ENCODE data around the gene CD74.
"Not testable (repeated sequence)": the region's sequence is repeated elsewhere in the genome, so short reads cannot be mapped to it uniquely, and the experiment has no call there.

CD74 gene

DNA sequence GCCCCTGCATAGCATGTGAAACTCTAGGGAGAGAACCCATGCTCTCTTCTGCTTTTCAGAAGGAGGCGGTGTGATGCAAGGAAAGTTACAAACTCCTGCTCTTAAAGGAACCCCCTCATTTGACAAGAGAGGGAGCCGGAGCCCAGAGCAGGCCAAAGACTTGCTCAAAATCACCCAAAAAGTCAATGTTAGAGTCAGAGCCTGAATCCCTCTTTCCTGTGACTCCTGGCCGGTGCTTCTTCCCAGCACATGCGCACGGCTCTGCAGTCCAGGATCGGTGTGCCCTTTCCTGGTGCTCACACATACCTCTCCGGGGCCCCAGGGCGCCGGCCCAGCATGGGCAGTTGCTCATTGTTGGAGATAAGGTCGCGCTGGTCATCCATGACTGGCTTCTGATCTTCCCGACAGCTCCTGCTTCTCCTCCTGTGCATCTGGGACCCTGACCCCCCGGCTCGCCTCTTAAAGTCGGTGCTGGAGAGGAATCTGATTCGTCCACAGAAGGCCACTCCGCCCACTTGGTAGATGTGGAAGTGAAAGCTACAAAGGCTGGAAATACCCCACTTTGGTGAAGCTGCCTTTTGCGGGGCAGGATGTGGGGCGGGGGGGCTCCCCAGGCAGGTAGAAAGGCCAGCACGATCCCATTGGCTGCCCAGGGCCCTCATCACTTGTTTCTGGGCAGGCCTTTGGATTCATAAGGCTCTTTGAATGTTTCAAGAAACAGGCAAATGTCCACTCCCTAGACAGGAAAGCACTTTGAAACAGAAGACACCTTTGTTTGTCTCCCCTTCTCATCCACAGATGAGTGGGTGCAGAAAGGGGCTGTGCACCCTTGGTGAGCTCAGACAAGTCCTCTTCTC is at the start of gene CD74:
TSS of gene CD74 (minus strand) at position 592 of the 857 bp plus-strand sequence. CDS start at position 431, 161 bp downstream.
- no peaks in the 10 kb centered on the region for H3K27me3 Mint-ChIP-seq
- H3K27ac Mint-ChIP-seq: peak within 1 kb of the TSS; percentile 98
- H3K9me3 Mint-ChIP-seq (ENCODE audit: low read depth): no peaks in the 10 kb centered on the region
- H3K36me3 Mint-ChIP-seq: no peaks in the 10 kb centered on the region
- H3K4me1 Mint-ChIP-seq (ENCODE audit: low read depth): peaks cover 38% of the 10 kb centered on the region
- peak within 1 kb of the TSS; percentile 96 for H3K4me3 Mint-ChIP-seq

DNA sequence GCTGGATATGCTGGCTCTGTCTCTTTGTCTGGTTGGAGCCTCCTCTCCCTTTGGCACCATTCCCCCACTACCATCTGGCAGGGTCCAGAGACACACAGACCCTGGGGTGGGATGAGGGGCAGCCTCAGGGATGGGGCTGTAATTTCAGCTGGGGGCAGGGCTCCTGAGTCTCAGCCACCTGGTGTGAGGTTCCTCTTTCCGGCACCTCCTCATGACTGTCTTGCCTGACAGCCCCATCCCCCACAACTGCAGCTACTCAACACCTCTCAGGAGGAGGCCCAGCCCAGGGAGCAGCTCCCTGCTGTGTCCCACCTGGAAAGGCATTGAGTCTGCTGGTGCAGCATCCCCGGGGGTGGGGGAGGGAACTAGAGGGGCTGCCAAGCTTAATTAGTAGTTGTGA is 48.5 kb upstream of the CD74 start:
- Mint-ChIP-seq H3K9me3 (ENCODE audit: low read depth) (no peaks in the 10 kb centered on the region), H3K4me1 (ENCODE audit: low read depth) (peaks cover 35% of the 10 kb centered on the region), H3K27ac (peak overlapping the region; percentile 58), H3K4me3 (no peak overlapping the region), H3K36me3 (no peaks in the 10 kb centered on the region), H3K27me3 (no peaks in the 10 kb centered on the region)

GRCh38 chr5:150460781-150461180 is 48.1 kb upstream of the CD74 start:
- Mint-ChIP-seq H3K27ac (peak overlapping the region; percentile 58), H3K36me3 (no peaks in the 10 kb centered on the region), H3K27me3 (no peaks in the 10 kb centered on the region), H3K9me3 (ENCODE audit: low read depth) (no peaks in the 10 kb centered on the region), H3K4me3 (no peak overlapping the region), H3K4me1 (ENCODE audit: low read depth) (peaks cover 35% of the 10 kb centered on the region)

DNA sequence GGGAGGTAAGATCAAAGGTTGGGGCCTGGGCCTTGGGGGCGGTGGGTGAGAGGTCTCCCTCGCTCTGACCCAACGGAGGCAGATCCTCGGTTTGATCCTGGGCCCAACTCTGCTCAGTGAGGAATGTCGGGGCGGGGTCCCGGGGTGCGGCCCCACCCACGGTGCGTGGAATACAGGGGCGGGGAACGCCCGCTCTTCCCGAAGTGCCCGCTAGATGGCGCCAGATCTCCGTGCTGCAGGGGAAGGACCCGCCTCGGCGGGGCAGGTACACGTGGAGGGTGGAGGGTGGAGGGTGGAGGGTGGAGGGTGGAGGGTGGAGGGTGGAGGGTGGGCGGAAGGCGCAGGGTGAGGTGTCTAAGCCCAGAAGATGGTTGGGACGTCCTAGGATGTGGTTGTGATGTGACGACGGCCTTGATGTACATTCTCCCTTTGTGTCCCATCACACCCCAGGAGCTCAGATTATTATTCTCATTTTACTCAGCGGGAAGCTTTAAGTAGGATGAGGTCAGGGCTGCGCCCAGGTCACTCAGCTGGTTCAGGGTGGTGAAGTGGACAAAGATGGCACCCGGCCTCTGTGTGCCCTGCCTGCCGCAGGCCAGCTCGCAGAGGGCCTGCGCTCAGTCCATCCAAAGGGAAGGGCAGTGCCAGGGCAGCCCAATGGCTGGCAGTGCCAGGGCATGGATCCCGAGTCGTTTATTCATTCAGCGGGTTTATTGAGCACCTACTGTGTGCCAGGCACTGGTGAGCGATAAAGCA is 46.3 kb upstream of the CD74 start:
- Mint-ChIP-seq H3K27me3 (no peaks in the 10 kb centered on the region), H3K9me3 (ENCODE audit: low read depth) (no peaks in the 10 kb centered on the region), H3K4me3 (peak overlapping the region; percentile 52), H3K27ac (peak overlapping the region; percentile 22), H3K36me3 (no peaks in the 10 kb centered on the region), H3K4me1 (ENCODE audit: low read depth) (peaks cover 35% of the 10 kb centered on the region)

DNA sequence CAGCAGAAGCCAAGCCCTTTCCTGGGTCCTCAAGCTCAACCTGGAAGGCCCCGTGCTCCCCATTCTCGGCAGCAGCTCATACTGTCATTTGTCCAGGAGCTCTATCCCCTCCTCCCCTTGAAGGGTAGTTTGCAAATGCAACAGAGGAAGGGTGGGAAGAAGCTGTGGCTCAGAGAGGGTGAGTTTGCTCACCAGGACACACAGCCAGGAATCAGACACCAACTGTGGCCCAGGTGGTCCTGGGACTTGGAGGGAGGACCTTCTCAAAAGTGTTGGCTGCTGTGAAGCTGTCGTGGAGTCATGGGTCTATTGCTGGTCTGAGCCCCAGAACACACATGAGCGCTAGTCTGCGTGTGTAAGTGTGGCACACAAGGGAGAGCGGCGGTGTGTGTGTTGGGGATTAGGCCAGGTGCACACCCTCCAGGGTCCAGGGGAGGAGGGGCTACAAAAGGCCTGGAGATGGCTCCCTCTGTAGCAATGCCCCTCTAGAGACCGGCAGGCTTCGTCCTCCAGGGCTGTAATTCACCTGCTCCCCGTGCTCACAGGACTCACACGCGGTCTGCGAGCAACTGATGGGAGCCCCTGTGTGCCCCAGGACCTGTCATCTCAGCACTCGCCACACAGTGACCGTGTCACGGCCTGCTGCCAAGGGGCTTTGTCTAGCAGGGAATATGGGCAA is 45.0 kb upstream of the CD74 start:
- H3K27ac Mint-ChIP-seq: peak overlapping the region; percentile 89
- H3K4me3 Mint-ChIP-seq: peak overlapping the region; percentile 60
- peaks cover 35% of the 10 kb centered on the region for H3K4me1 Mint-ChIP-seq (ENCODE audit: low read depth)
- no peaks in the 10 kb centered on the region for H3K9me3 Mint-ChIP-seq (ENCODE audit: low read depth)
- no peaks in the 10 kb centered on the region for H3K36me3 Mint-ChIP-seq
- H3K27me3 Mint-ChIP-seq: no peaks in the 10 kb centered on the region

DNA sequence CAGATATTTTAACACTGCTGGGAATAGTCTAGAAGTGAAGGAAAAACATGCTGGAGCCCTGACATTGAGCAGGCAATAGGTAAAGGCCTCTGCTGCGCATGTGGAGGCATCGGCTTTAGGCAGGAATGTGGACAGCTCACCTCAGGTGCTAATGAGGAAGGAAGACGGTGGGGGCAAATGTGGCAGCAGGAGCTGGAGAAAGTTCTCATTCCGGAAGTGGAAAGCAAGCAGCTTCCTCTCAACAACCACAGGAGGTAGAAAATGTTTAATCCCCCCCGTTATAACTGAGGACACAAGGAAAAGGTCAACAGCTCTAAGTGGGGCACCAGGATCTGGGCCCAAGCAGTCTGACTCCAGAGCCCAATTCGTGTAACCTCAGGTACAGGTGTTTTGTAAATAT is 44.4 kb upstream of the CD74 start:
- H3K9me3 Mint-ChIP-seq (ENCODE audit: low read depth): no peaks in the 10 kb centered on the region
- H3K4me3 Mint-ChIP-seq: peak overlapping the region; percentile 60

GRCh38 chr5:150454492-150455229 is 42.0 kb upstream of the CD74 start:
- Mint-ChIP-seq H3K27me3 (no peaks in the 10 kb centered on the region), H3K36me3 (no peaks in the 10 kb centered on the region), H3K27ac (no peak overlapping the region), H3K4me3 (no peak overlapping the region), H3K9me3 (ENCODE audit: low read depth) (no peaks in the 10 kb centered on the region), H3K4me1 (ENCODE audit: low read depth) (peaks cover 28% of the 10 kb centered on the region)

More for the DNA sequence above, 44.4 kb upstream of the CD74 start:
- Mint-ChIP-seq H3K36me3 (no peaks in the 10 kb centered on the region), H3K4me1 (ENCODE audit: low read depth) (peaks cover 35% of the 10 kb centered on the region), H3K27ac (peak overlapping the region; percentile 89), H3K27me3 (no peaks in the 10 kb centered on the region)

DNA sequence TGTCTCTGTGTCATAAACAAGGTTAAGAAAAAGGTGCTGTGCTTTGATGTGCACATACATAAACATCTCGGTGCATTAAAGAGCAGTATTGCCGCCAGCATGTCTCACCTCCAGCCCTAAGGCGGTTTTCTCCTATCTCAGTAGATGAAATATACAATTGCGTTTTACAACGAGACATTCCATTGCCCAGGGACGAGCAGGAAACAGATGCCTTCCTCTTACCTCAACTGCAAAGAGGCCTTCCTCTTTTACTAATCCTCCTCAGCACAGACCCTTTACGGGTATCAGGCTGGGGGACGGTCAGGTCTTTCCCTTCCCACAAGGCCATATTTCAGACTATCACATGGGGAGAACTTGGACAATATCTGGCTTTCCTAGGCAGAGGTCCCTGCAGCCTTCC is 41.3 kb upstream of the CD74 start:
- H3K4me3 Mint-ChIP-seq; H3K27ac Mint-ChIP-seq; H3K36me3 Mint-ChIP-seq; H3K9me3 Mint-ChIP-seq (ENCODE audit: low read depth); H3K27me3 Mint-ChIP-seq: not testable (repeated sequence)
- H3K4me1 Mint-ChIP-seq (ENCODE audit: low read depth): peaks cover 22% of the 10 kb centered on the region

DNA sequence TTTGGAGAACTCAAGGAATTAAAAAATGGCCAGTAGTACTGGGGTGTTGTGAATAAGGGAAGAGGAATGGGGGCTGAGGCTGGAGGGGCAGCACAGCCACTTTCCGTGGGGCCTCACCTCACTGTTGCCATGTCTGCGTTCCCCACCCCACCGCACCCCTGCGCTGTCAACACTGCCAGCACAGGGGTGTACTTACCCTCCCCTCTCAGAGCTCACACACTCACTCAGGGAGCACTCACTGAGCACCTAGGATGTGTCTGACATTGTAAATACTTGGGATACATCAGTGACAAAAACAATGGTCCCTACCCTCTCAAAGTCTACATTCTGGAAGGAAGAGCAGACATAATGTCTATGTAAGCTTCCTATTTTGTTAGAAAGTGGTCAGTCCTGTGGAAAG is 40.2 kb upstream of the CD74 start:
- no peak overlapping the region for H3K27ac Mint-ChIP-seq
- no peak overlapping the region for H3K4me3 Mint-ChIP-seq

DNA sequence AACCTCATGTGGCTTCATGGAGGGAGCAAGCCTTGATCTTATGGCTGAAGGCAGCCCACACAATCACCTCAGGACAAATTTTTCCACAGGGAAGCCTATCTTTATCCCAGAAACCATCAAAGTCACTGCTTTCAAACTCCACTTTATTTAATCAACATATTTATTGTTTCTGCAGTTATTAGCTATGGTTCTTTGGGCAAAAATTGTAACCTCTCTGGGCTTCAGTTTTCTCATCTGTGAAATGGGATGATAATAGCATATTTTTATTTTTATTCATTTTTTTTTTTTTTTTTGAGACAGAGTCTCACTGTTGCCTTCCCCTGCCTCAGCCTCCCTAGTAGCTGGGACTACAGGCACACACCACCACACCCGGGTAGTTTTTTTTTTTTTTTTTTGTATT is 38.9 kb upstream of the CD74 start:
- H3K9me3 Mint-ChIP-seq (ENCODE audit: low read depth): no peaks in the 10 kb centered on the region
- no peak overlapping the region for H3K4me3 Mint-ChIP-seq
- H3K27me3 Mint-ChIP-seq: no peaks in the 10 kb centered on the region
- peaks cover 26% of the 10 kb centered on the region for H3K4me1 Mint-ChIP-seq (ENCODE audit: low read depth)
- no peak overlapping the region for H3K27ac Mint-ChIP-seq
- H3K36me3 Mint-ChIP-seq: peaks cover 16% of the 10 kb centered on the region

More for the DNA sequence above, 40.2 kb upstream of the CD74 start:
- Mint-ChIP-seq H3K4me1 (ENCODE audit: low read depth) (peaks cover 26% of the 10 kb centered on the region), H3K9me3 (ENCODE audit: low read depth) (no peaks in the 10 kb centered on the region), H3K27me3 (no peaks in the 10 kb centered on the region), H3K36me3 (peaks cover 12% of the 10 kb centered on the region)

DNA sequence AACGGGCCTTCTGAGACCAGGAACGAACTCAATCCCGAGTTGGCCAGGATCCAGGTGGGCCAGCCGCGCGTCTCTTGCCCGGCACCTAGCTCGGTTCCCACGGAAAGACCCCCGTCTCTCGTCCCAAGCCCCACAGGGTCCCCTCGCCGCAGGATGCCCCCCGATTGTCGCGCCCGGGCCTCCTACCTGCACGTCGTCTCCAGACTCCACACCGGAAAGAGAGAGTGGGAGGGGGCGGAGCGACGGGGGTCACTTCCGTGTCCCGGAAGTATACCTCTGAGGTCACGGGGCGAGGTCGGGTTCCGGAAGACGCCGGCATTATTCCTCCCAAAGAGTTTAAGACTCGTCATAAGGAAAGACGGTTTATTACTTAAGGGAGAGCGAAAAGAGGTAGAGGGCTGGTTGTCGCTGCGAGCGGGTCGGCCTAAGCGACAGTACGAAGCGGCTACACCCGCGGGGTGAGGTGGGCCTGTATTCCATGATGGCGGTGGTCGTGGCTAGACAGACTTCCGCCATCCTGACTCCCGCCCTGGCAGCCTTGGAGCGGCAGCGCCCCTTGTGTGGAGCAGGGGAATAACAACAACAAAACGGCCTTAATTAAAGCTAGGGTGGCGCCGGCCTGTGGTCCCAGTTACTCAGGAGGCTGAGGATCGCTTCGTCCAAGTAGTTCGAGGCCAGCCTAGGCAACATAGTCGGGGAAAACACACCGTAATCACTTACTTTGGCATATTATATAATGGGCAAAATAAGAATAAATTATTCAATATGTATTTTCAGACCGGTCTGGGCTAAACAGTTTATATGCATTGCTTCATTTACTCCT is 37.0 kb upstream of the CD74 start, which contains the start of gene RPS14:
TSS of gene RPS14 (minus strand) at position 223 of the 823 bp plus-strand sequence. CDS start 2,006 bp downstream, outside the sequence.
- peaks cover 25% of the 10 kb centered on the region for H3K36me3 Mint-ChIP-seq
- H3K27me3 Mint-ChIP-seq: no peaks in the 10 kb centered on the region
- peaks cover 39% of the 10 kb centered on the region for H3K4me1 Mint-ChIP-seq (ENCODE audit: low read depth)
- no peaks in the 10 kb centered on the region for H3K9me3 Mint-ChIP-seq (ENCODE audit: low read depth)
- H3K27ac Mint-ChIP-seq: peak within 1 kb of the TSS; percentile 100
- H3K4me3 Mint-ChIP-seq: peak within 1 kb of the TSS; percentile 99

GRCh38 chr5:150448952-150449516 is 36.3 kb upstream of the CD74 start:
- H3K4me1 Mint-ChIP-seq (ENCODE audit: low read depth): peaks cover 39% of the 10 kb centered on the region

DNA sequence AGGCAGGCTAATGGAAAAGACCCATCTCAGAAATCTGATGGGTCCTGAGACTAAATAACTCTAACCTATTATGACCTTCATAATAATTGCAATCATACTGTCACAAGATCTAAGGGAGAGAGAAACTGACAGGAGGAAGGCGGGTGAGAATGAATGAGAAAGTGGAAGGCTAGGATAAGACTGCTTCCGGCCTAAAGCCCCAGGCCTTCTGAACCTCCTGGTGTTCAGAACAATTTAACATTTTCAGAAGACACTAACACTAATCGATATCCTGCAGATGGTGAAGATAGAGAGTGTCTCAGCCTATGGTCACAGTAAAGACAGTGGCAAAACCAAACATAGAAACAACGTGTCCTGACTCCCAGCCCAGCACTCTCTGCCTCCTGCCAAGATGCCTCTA is 35.6 kb upstream of the CD74 start:
- peaks cover 39% of the 10 kb centered on the region for H3K4me1 Mint-ChIP-seq (ENCODE audit: low read depth)
- H3K36me3 Mint-ChIP-seq: peaks cover 25% of the 10 kb centered on the region
- peak overlapping the region; percentile 99 for H3K4me3 Mint-ChIP-seq
- H3K27me3 Mint-ChIP-seq: no peaks in the 10 kb centered on the region
- H3K9me3 Mint-ChIP-seq (ENCODE audit: low read depth): no peaks in the 10 kb centered on the region
- H3K27ac Mint-ChIP-seq: peak overlapping the region; percentile 100

More at GRCh38 chr5:150448952-150449516, 36.3 kb upstream of the CD74 start:
- Mint-ChIP-seq H3K9me3 (ENCODE audit: low read depth) (no peaks in the 10 kb centered on the region), H3K27ac (peak overlapping the region; percentile 100), H3K36me3 (peaks cover 25% of the 10 kb centered on the region), H3K27me3 (no peaks in the 10 kb centered on the region), H3K4me3 (peak overlapping the region; percentile 99)
